GM12878 (cell line): Measurements from ENCODE around the gene GLI1. TPM values are rescaled to one million over a fixed set of nuclear protein-coding genes. Genes with fewer than 3 reads are reported as not detected.
"Not testable (repeated sequence)": the region's sequence is repeated elsewhere in the genome, so short reads cannot be mapped to it uniquely, and the experiment has no call there.

Experiments
- ATAC-seq: fragments of 200-7000 bp; cut with Tn5 transposase; 3 replicates; pipeline ENCODE4 v1.9.1; 2020; ENCODE audit warnings: mild to moderate bottlenecking, moderate library complexity
- BruUV-seq: library from RNA; stranded (reverse); fragments of 400-500 nt; replicated peaks from 2 replicates; lab custom pipeline; 2021; lab: Mats Ljungman, UMichigan
- CTCF ChIA-PET: fragments of 300-600 bp; sonication (Branson Sonifier 250); formaldehyde crosslinking; extraction: SDS; loops from one replicate; lab custom pipeline; 2021; ENCODE audit warnings: inconsistent platforms; lab: Yijun Ruan, JAX
- POLR2A ChIA-PET: fragments of 350-600 bp; formaldehyde crosslinking; extraction: SDS; loops from one replicate; lab custom pipeline; 2021; ENCODE audit warnings: inconsistent platforms; lab: Charles Lee
- RAD21 ChIA-PET: fragments of 300-600 bp; sonication (Branson Sonifier 250); formaldehyde crosslinking; loops from one replicate; lab custom pipeline; 2023; ENCODE audit warnings: antibody characterized with exemption; ENCODE audit not compliant: unreplicated experiment; lab: Charles Lee
- SMC1A ChIA-PET: fragments of 300-600 bp; sonication (Branson Sonifier 250); formaldehyde crosslinking; loops from one replicate; lab custom pipeline; 2023; ENCODE audit not compliant: unreplicated experiment, uncharacterized antibody; lab: Charles Lee
- DNase-seq: peaks from one replicate; pipeline ENCODE4 v3.0.0-alpha.2; 2011; ENCODE audit warnings: low read depth, low spot score
- FAIRE-seq: peaks from 3 replicates; lab custom pipeline; 2011; peaks lifted over from hg19 to GRCh38; lab: Jason Lieb, UNC
- H2AFZ ChIP-seq: 2 replicates; pipeline ENCODE4 v1.6.0; 2011; ENCODE audit warnings: low read depth, low read length, control low read depth; ENCODE audit not compliant: control insufficient read depth
- H3K27ac ChIP-seq: 2 replicates; pipeline ENCODE4 v1.5.1; 2011; ENCODE audit warnings: control low read depth; ENCODE audit not compliant: control insufficient read depth, insufficient read depth
- H3K27me3 ChIP-seq, 2 experiments: replicated peaks in 1 of 2; 2 replicates each; pipeline versions ENCODE4 v1.6.0 to v1.6.1; 2011; ENCODE audit warnings: low read length in 1 of 2; ENCODE audit not compliant: control insufficient read depth in 2 of 2, insufficient read depth in 2 of 2
- H3K36me3 ChIP-seq, 2 experiments: 2 replicates each; pipeline ENCODE4 v1.5.1; 2011; ENCODE audit warnings: low read length in 1 of 2; ENCODE audit not compliant: control insufficient read depth in 2 of 2, insufficient read depth in 2 of 2
- H3K4me1 ChIP-seq: 2 replicates; pipeline ENCODE4 v1.6.1; 2011; ENCODE audit warnings: mild to moderate bottlenecking, low read length, moderate library complexity, mixed read lengths; ENCODE audit not compliant: control insufficient read depth, insufficient read depth
- H3K4me2 ChIP-seq: 2 replicates; pipeline ENCODE4 v1.6.0; 2011; ENCODE audit warnings: control low read depth; ENCODE audit not compliant: control insufficient read depth, insufficient read depth
- H3K4me3 ChIP-seq: fragments of 200-600 bp; sonication (generic); 2 replicates; pipeline ENCODE4 v1.5.1; 2016
- H3K79me2 ChIP-seq: 2 replicates; pipeline ENCODE4 v1.6.0; 2011; ENCODE audit warnings: low read length; ENCODE audit not compliant: control insufficient read depth, insufficient read depth
- H3K9ac ChIP-seq: 2 replicates; pipeline ENCODE4 v1.8.0; 2011; ENCODE audit warnings: low read length, control low read depth, mixed read lengths; ENCODE audit not compliant: control insufficient read depth, insufficient read depth
- H3K9me3 ChIP-seq: replicated peaks from 3 replicates; pipeline ENCODE4 v1.5.1; 2011; ENCODE audit warnings: mild to moderate bottlenecking, low read length; ENCODE audit not compliant: control insufficient read depth, insufficient read depth
- H4K20me1 ChIP-seq: 2 replicates; pipeline ENCODE4 v1.6.0; 2011; ENCODE audit not compliant: control insufficient read depth, insufficient read depth
- WGBS: methylation state at CpG from one replicate; pipeline ENCODE4 v1.1.6; 2016; ENCODE audit warnings: low lambda C conversion rate; ENCODE audit not compliant: insufficient replicate concordance, insufficient coverage; ENCODE audit errors: missing lambda C conversion rate; 5-methylcytosine and 5-hydroxymethylcytosine counted together
- in situ Hi-C: fragments of 300-500 bp; cut with MboI; formaldehyde crosslinking; loops from 9 replicates; pipeline ENCODE4 v1.14.3; 2018; ENCODE audit warnings: mixed read lengths
- intact Hi-C: fragments of 100-400 bp; cut with micrococcal nuclease; formaldehyde crosslinking; loops from one replicate; pipeline ENCODE4 v1.14.2; 2022; ENCODE audit not compliant: unreplicated experiment
- polyA plus RNA-seq, 11 experiments: library from polyadenylated mRNA; depleted of rRNA in 4 of 11; unstranded in 6 of 11; stranded (reverse) in 5 of 11; fragments of >200 nt; fragmentation: Nextera tagmentation in 4 of 11; fragmentation: Illumina TruSeq in 1 of 11; extraction: Ambion mirVana in 4 of 11; extraction: Trizol in 1 of 11; gene quantifications; 1 replicate in 1 of 11; 2 replicates in 10 of 11; pipeline versions ENCODE4 v1.2.1 to v1.2.3, GENCODE V29; 2011 to 2016; ENCODE audit warnings: inconsistent platforms in 2 of 11, missing spikeins in 2 of 11, low read depth in 1 of 11
- total RNA-seq, 4 experiments: library from RNA; depleted of rRNA in 3 of 4; stranded (reverse); fragments of >200 nt in 3 of 4; fragmentation: Illumina TruSeq in 1 of 4; extraction: Trizol in 1 of 4; gene quantifications; 2 replicates each; pipeline versions ENCODE4 v1.2.1 to v1.2.3, GENCODE V29; 2013 to 2021

Gene GLI1
- total and polyA plus RNA-seq, 10 of the 15 experiments (the other 5 are each of a cell fraction or from before 2014, with no cell fraction given): 0.27 to 1.2 (median 0.49) TPM

GRCh38 chr12:57502311-57502969 lies 42.9 kb downstream of the GLI1 start:
- H3K79me2 ChIP-seq, RAD21 ChIA-PET, H4K20me1 ChIP-seq, intact Hi-C loops, H3K9me3 ChIP-seq, CTCF ChIA-PET, H3K4me1 ChIP-seq, H3K27me3 ChIP-seq, H3K4me2 ChIP-seq, FAIRE-seq, ATAC-seq, H3K27ac ChIP-seq, H3K9ac ChIP-seq, in situ Hi-C loops, H3K4me3 ChIP-seq, DNase-seq, H2AFZ ChIP-seq, BruUV-seq: not testable (repeated sequence)
- ChIA-PET POLR2A (interaction anchor here (0.7 to 0.9 kb wide), 2 partner anchors 26 to 38 kb away, joined by 3 to 5 read pairs; no protein-coding TSS in a partner anchor), SMC1A (interaction anchor here (0.8 kb wide), 1 partner anchor 11 kb away, joined by 3 read pairs; no protein-coding TSS in a partner anchor)
- peaks cover 16 to 38% of the 10 kb centered on the region in 2 experiments for H3K36me3 ChIP-seq
- 98% methylated on average over 17 of the region's 22 CpGs for WGBS

DNA sequence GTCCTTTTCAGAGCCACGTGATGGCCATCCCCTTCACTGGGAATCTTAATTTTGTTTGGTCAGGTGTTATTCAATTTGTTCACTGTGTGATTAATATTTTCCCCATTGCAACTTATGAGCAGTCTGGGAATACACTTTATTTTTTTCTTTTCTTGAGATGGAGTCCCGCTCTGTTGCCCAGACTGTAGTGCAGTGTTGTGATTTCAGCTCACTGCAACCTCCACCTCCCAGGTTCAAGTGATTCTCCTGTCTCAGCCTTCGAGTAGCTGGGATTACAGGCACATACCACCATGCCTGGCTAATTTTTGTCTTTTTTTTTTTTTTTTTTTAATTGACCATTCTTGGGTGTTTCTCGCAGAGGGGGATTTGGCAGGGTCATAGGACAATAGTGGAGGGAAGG lies 47.0 kb downstream of the GLI1 start:
- H3K27ac ChIP-seq, FAIRE-seq, H3K4me1 ChIP-seq, H3K79me2 ChIP-seq, BruUV-seq, H3K9ac ChIP-seq, H2AFZ ChIP-seq, intact Hi-C loops, SMC1A ChIA-PET, H3K27me3 ChIP-seq, H3K4me3 ChIP-seq, H3K4me2 ChIP-seq, H4K20me1 ChIP-seq, ATAC-seq, H3K9me3 ChIP-seq, DNase-seq, RAD21 ChIA-PET, in situ Hi-C loops, CTCF ChIA-PET: not testable (repeated sequence)
- WGBS: 98% methylated on average over 3 of the region's 4 CpGs
- H3K36me3 ChIP-seq: peaks cover 9 to 26% of the 10 kb centered on the region in 2 experiments
- POLR2A ChIA-PET: interaction anchor here (1.0 kb wide), 1 partner anchor 9 kb away, joined by 3 read pairs; no protein-coding TSS in a partner anchor

DNA sequence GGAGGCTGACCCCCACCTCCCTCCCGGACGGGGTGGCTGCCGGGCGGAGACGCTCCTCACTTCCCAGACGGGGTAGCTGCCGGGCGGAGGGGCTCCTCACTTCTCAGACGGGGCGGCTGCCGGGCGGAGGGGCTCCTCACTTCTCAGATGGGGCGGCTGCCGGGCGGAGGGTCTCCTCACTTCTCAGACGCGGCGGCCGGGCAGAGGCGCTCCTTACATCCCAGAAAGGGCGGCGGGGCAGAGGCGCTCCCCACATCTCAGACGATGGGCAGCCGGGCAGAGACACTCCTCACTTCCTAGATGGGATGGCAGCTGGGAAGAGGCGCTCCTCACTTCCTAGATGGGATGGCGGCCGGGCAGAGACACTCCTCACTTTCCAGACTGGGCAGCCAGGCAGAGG lies 48.2 kb downstream of the GLI1 start:
- H3K36me3 ChIP-seq: peaks cover 18 to 36% of the 10 kb centered on the region in 2 experiments
- H3K4me1 ChIP-seq, H3K9ac ChIP-seq, in situ Hi-C loops, SMC1A ChIA-PET, intact Hi-C loops, CTCF ChIA-PET, H3K27ac ChIP-seq, POLR2A ChIA-PET, ATAC-seq, H2AFZ ChIP-seq, H3K79me2 ChIP-seq, RAD21 ChIA-PET, H3K27me3 ChIP-seq, H3K9me3 ChIP-seq, FAIRE-seq, DNase-seq, H4K20me1 ChIP-seq, BruUV-seq, H3K4me3 ChIP-seq, H3K4me2 ChIP-seq: not testable (repeated sequence)
- 97% methylated on average over 14 of the region's 28 CpGs for WGBS
